Measurements from ENCODE around the gene ANKRD11. TPM values are rescaled to one million over a fixed set of nuclear protein-coding genes. Genes with fewer than 3 reads are reported as not detected.
A peak's percentile ranks its signal among the peaks of the same experiment; 100 is the strongest.

ANKRD11 gene
- total RNA-seq, 1 donor from 2014 or later: 178 TPM

- DNase-seq (ENCODE audit: low spot score, unreplicated experiment): no peak
- peaks cover 13% of the 10 kb centered on the region for H3K36me3 Mint-ChIP-seq (ENCODE audit: insufficient read depth)
- no peak for TF ChIP-seq CTCF (IDR thresholded peaks at IDR 0.05; ENCODE audit: unreplicated experiment)
- H3K27ac Mint-ChIP-seq: peak overlapping the region; percentile 85
- no peaks in the 10 kb centered on the region for H3K27me3 Mint-ChIP-seq
- no peaks in the 10 kb centered on the region for H3K4me1 Mint-ChIP-seq (ENCODE audit: low read depth)
- H3K4me3 Mint-ChIP-seq (ENCODE audit: low read depth): no peak overlapping the region
- H3K9me3 Mint-ChIP-seq (ENCODE audit: low read depth): no peaks in the 10 kb centered on the region
Measured at GRCh38 chr16:89286096-89286495, 204.3 kb downstream of the ANKRD11 start.

GRCh38 chr16:89285381-89285780 lies 205.0 kb downstream of the ANKRD11 start:
- no peaks in the 10 kb centered on the region for H3K9me3 Mint-ChIP-seq (ENCODE audit: low read depth)
- no peak for DNase-seq (ENCODE audit: low spot score, unreplicated experiment)
- H3K4me3 Mint-ChIP-seq (ENCODE audit: low read depth): no peak overlapping the region
- peaks cover 16% of the 10 kb centered on the region for H3K36me3 Mint-ChIP-seq (ENCODE audit: insufficient read depth)
- no peak overlapping the region for H3K27ac Mint-ChIP-seq
- no peaks in the 10 kb centered on the region for H3K4me1 Mint-ChIP-seq (ENCODE audit: low read depth)
- H3K27me3 Mint-ChIP-seq: no peaks in the 10 kb centered on the region
- no peak for TF ChIP-seq CTCF (IDR thresholded peaks at IDR 0.05; ENCODE audit: unreplicated experiment)

GRCh38 chr16:89283449-89283848 lies 206.9 kb downstream of the ANKRD11 start:
- Mint-ChIP-seq H3K9me3 (ENCODE audit: low read depth) (no peaks in the 10 kb centered on the region), H3K27me3 (no peaks in the 10 kb centered on the region), H3K27ac (no peak overlapping the region), H3K4me3 (ENCODE audit: low read depth) (no peak overlapping the region), H3K4me1 (ENCODE audit: low read depth) (no peaks in the 10 kb centered on the region), H3K36me3 (ENCODE audit: insufficient read depth) (peaks cover 13% of the 10 kb centered on the region)
- DNase-seq (ENCODE audit: low spot score, unreplicated experiment): no peak
- TF ChIP-seq CTCF (IDR thresholded peaks at IDR 0.05; ENCODE audit: unreplicated experiment): no peak

GRCh38 chr16:89282523-89282922 lies 207.8 kb downstream of the ANKRD11 start:
- no peak overlapping the region for H3K4me3 Mint-ChIP-seq (ENCODE audit: low read depth)
- DNase-seq (ENCODE audit: low spot score, unreplicated experiment): no peak
- H3K36me3 Mint-ChIP-seq (ENCODE audit: insufficient read depth): peaks cover 10% of the 10 kb centered on the region
- H3K9me3 Mint-ChIP-seq (ENCODE audit: low read depth): no peaks in the 10 kb centered on the region
- TF ChIP-seq CTCF (IDR thresholded peaks at IDR 0.05; ENCODE audit: unreplicated experiment): no peak
- H3K27ac Mint-ChIP-seq: no peak overlapping the region
- no peaks in the 10 kb centered on the region for H3K27me3 Mint-ChIP-seq
- no peaks in the 10 kb centered on the region for H3K4me1 Mint-ChIP-seq (ENCODE audit: low read depth)

GRCh38 chr16:89281829-89282228 lies 208.5 kb downstream of the ANKRD11 start:
- Mint-ChIP-seq H3K4me1 (ENCODE audit: low read depth) (no peaks in the 10 kb centered on the region), H3K27ac (no peak overlapping the region), H3K27me3 (no peaks in the 10 kb centered on the region), H3K4me3 (ENCODE audit: low read depth) (no peak overlapping the region), H3K36me3 (ENCODE audit: insufficient read depth) (peaks cover 8% of the 10 kb centered on the region), H3K9me3 (ENCODE audit: low read depth) (no peaks in the 10 kb centered on the region)
- TF ChIP-seq CTCF (IDR thresholded peaks at IDR 0.05; ENCODE audit: unreplicated experiment): no peak
- no peak for DNase-seq (ENCODE audit: low spot score, unreplicated experiment)

Data from progenitor cell of endocrine pancreas (in vitro differentiated cells).